K562 (cell line): Measurements from ENCODE around the gene HAP1. TPM values are rescaled to one million over a fixed set of nuclear protein-coding genes. Genes with fewer than 3 reads are reported as not detected.

Experiments used
- DNMT1 ChIP-seq: fragments of 450-650 bp; IDR thresholded peaks from 2 replicates; pipeline ENCODE4 v1.6.1; 2016; ENCODE audit warnings: antibody characterized with exemption, mild to moderate bottlenecking
- ELF1 ChIP-seq: fragments of 200-800 bp; sonication (Bioruptor generic); IDR thresholded peaks from 2 replicates; pipeline ENCODE4 v1.6.1; 2016; ENCODE audit warnings: missing genetic modification characterization, missing compliant biosample characterization
- ESRRB ChIP-seq: fragments of 250-450 bp; sonication (Bioruptor Pico); IDR thresholded peaks from 2 replicates; pipeline ENCODE4 v1.5.0; 2020; ENCODE audit warnings: mild to moderate bottlenecking, moderate library complexity, borderline replicate concordance
- GABPA ChIP-seq: fragments of 200-800 bp; sonication (Bioruptor generic); conservative IDR thresholded peaks from 2 replicates; pipeline ENCODE4 v1.6.1; 2016; ENCODE audit warnings: low read depth, missing genetic modification characterization, missing compliant biosample characterization
- JUNB ChIP-seq: fragments of 450-650 bp; formaldehyde crosslinking; conservative IDR thresholded peaks from 2 replicates; pipeline ENCODE4 v1.4.0; 2020; ENCODE audit warnings: mild to moderate bottlenecking
- KLF1 ChIP-seq: fragments of 450-650 bp; IDR thresholded peaks from 2 replicates; pipeline ENCODE4 v1.6.1; 2016; ENCODE audit warnings: missing genetic modification characterization, missing compliant biosample characterization
- NFE2L1 ChIP-seq: fragments of 450-650 bp; IDR thresholded peaks from 2 replicates; pipeline ENCODE4 v1.6.1; 2016; ENCODE audit warnings: missing genetic modification characterization, low read depth, mild to moderate bottlenecking, missing compliant biosample characterization, moderate library complexity, borderline replicate concordance
- POLR2AphosphoS2 ChIP-seq: IDR thresholded peaks from 2 replicates; pipeline ENCODE4 v1.6.1; 2012; ENCODE audit warnings: low read length, improper control_type of control experiment
- POLR2AphosphoS5 ChIP-seq: IDR thresholded peaks from 2 replicates; pipeline ENCODE4 v1.6.1; 2011; ENCODE audit warnings: mild to moderate bottlenecking, low read depth, low read length, moderate library complexity; ENCODE audit not compliant: control insufficient read depth, insufficient read depth
- SMAD3 ChIP-seq: fragments of 450-650 bp; formaldehyde crosslinking; conservative IDR thresholded peaks from 2 replicates; pipeline ENCODE4 v1.4.0; 2020; ENCODE audit warnings: mild to moderate bottlenecking
- TFAP4 ChIP-seq: sonication (generic); formaldehyde crosslinking; IDR thresholded peaks from 2 replicates; pipeline ENCODE4 v1.8.0; 2022; ENCODE audit warnings: missing genetic modification reagents, mild to moderate bottlenecking, moderate library complexity, borderline replicate concordance
- polyA plus RNA-seq, 8 experiments: library from polyadenylated mRNA; depleted of rRNA in 4 of 8; stranded (reverse) in 5 of 8; unstranded in 3 of 8; fragments of >200 nt; fragmentation: Nextera tagmentation in 2 of 8; fragmentation: Illumina TruSeq in 1 of 8; extraction: Ambion mirVana in 2 of 8; extraction: Trizol in 1 of 8; gene quantifications; 2 replicates each; pipeline versions ENCODE4 v1.2.1 to v1.2.3, GENCODE V29; 2011 to 2014; ENCODE audit warnings: inconsistent platforms in 1 of 8, missing spikeins in 1 of 8
- total RNA-seq, 7 experiments: library from RNA; depleted of rRNA in 6 of 7; stranded (reverse); fragments of >200 nt in 6 of 7; fragmentation: Illumina TruSeq in 2 of 7; extraction: Trizol in 2 of 7; gene quantifications; 2 replicates each; pipeline versions ENCODE4 v1.2.1 to v1.2.3, GENCODE V29; 2011 to 2021; ENCODE audit warnings: low replicate concordance in 1 of 7
- TF ChIP-seq, protein P1 (sequence below), 2 experiments: fragments of 450-650 bp in 1 of 2; sonication (generic) in 1 of 2; formaldehyde crosslinking in 1 of 2; IDR thresholded peaks in 1 of 2; conservative IDR thresholded peaks in 1 of 2; 2 replicates each; pipeline versions ENCODE4 v1.6.1 to v1.8.1; 2016 to 2023; ENCODE audit warnings: mild to moderate bottlenecking in 2 of 2, moderate library complexity in 2 of 2, inconsistent platforms in 1 of 2, missing genetic modification reagents in 1 of 2
- TF ChIP-seq, protein P2 (sequence below): sonication (generic); formaldehyde crosslinking; IDR thresholded peaks from 2 replicates; pipeline ENCODE4 v1.8.1; 2023; ENCODE audit warnings: missing genetic modification reagents, mild to moderate bottlenecking, borderline replicate concordance
- TF ChIP-seq, protein P3 (sequence below): fragments of 250-450 bp; sonication (Bioruptor Pico); IDR thresholded peaks from 2 replicates; pipeline ENCODE4 v1.5.0; 2020; ENCODE audit warnings: mild to moderate bottlenecking, borderline replicate concordance

HAP1 gene
- total and polyA plus RNA-seq, 9 of the 15 experiments (the other 6 are each of a cell fraction or from before 2014, with no cell fraction given) = under 0.01 to 0.09 (median 0.04) TPM; not detected in 6

GRCh38 chr17:41689497-41690299 lies 44.7 kb downstream of the HAP1 start (continued):
- TF ChIP-seq, protein P1, sequence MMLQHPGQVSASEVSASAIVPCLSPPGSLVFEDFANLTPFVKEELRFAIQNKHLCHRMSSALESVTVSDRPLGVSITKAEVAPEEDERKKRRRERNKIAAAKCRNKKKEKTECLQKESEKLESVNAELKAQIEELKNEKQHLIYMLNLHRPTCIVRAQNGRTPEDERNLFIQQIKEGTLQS (IDR thresholded peaks at IDR 0.05) = no peak
- TF ChIP-seq, protein P1 (CRISPR knock-in tag; conservative IDR thresholded peaks at IDR 0.05) = peak; percentile 87; the same call in 1 of the 2 replicates
- TF ChIP-seq SMAD3 (CRISPR knock-in tag) (0 out of 2 replicates have a peak, but pooled peaks have one; percentile 45), ESRRB (CRISPR knock-in tag) (0 out of 2 replicates have a peak, but pooled peaks have one; percentile 8), POLR2AphosphoS2 (peak; percentile 36), POLR2AphosphoS5 (peak; percentile 14), JUNB (CRISPR knock-in tag) (no peak), KLF1 (peak; percentile 90; the same call in 1 of the 2 replicates), TFAP4 (CRISPR knock-in tag) (peak; percentile 3; the same call in 1 of the 2 replicates), DNMT1 (no peak), ELF1 (tag) (0 out of 2 replicates have a peak, but pooled peaks have one; percentile 3), NFE2L1 (tag) (no peak), GABPA (tag) (peak; percentile 58)
- TF ChIP-seq, protein P2, sequence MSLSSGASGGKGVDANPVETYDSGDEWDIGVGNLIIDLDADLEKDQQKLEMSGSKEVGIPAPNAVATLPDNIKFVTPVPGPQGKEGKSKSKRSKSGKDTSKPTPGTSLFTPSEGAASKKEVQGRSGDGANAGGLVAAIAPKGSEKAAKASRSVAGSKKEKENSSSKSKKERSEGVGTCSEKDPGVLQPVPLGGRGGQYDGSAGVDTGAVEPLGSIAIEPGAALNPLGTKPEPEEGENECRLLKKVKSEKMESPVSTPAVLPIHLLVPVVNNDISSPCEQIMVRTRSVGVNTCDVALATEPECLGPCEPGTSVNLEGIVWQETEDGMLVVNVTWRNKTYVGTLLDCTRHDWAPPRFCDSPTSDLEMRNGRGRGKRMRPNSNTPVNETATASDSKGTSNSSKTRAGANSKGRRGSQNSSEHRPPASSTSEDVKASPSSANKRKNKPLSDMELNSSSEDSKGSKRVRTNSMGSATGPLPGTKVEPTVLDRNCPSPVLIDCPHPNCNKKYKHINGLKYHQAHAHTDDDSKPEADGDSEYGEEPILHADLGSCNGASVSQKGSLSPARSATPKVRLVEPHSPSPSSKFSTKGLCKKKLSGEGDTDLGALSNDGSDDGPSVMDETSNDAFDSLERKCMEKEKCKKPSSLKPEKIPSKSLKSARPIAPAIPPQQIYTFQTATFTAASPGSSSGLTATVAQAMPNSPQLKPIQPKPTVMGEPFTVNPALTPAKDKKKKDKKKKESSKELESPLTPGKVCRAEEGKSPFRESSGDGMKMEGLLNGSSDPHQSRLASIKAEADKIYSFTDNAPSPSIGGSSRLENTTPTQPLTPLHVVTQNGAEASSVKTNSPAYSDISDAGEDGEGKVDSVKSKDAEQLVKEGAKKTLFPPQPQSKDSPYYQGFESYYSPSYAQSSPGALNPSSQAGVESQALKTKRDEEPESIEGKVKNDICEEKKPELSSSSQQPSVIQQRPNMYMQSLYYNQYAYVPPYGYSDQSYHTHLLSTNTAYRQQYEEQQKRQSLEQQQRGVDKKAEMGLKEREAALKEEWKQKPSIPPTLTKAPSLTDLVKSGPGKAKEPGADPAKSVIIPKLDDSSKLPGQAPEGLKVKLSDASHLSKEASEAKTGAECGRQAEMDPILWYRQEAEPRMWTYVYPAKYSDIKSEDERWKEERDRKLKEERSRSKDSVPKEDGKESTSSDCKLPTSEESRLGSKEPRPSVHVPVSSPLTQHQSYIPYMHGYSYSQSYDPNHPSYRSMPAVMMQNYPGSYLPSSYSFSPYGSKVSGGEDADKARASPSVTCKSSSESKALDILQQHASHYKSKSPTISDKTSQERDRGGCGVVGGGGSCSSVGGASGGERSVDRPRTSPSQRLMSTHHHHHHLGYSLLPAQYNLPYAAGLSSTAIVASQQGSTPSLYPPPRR = 0 out of 2 replicates have a peak, but pooled peaks have one; percentile 21
- TF ChIP-seq, protein P3, sequence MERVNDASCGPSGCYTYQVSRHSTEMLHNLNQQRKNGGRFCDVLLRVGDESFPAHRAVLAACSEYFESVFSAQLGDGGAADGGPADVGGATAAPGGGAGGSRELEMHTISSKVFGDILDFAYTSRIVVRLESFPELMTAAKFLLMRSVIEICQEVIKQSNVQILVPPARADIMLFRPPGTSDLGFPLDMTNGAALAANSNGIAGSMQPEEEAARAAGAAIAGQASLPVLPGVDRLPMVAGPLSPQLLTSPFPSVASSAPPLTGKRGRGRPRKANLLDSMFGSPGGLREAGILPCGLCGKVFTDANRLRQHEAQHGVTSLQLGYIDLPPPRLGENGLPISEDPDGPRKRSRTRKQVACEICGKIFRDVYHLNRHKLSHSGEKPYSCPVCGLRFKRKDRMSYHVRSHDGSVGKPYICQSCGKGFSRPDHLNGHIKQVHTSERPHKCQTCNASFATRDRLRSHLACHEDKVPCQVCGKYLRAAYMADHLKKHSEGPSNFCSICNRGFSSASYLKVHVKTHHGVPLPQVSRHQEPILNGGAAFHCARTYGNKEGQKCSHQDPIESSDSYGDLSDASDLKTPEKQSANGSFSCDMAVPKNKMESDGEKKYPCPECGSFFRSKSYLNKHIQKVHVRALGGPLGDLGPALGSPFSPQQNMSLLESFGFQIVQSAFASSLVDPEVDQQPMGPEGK (CRISPR knock-in tag) = no peak
